A549 (cell line): Measurements from ENCODE around the gene PDS5A.

ENCODE experiments used
- EHMT2 ChIP-seq: fragments of 200-600 bp; sonication (generic); IDR thresholded peaks from 2 replicates; pipeline ENCODE4 v1.6.1; 2016; ENCODE audit warnings: antibody characterized with exemption, low read depth, mild to moderate bottlenecking, moderate library complexity
- EP300 ChIP-seq, 2 experiments: fragments of >200 bp; sonication (Bioruptor Twin); formaldehyde crosslinking; IDR thresholded peaks; 2 replicates in 1 of 2; 3 replicates in 1 of 2; pipeline ENCODE4 v1.6.1; 2016 to 2017
- MYC ChIP-seq: IDR thresholded peaks from 2 replicates; pipeline ENCODE4 v1.6.1; 2012; ENCODE audit warnings: mild to moderate bottlenecking, inconsistent platforms, low read length, improper control_type of control experiment, borderline replicate concordance
- POLR2A ChIP-seq: IDR thresholded peaks from 2 replicates; pipeline ENCODE4 v1.6.1; 2012; ENCODE audit warnings: mild to moderate bottlenecking, low read length
- POLR2AphosphoS2 ChIP-seq: conservative IDR thresholded peaks from 2 replicates; pipeline ENCODE4 v1.6.1; 2012; ENCODE audit warnings: low read length, improper control_type of control experiment, inconsistent platforms
- RAD21 ChIP-seq, 2 experiments: fragments of >200 bp in 1 of 2; sonication (Bioruptor Twin) in 1 of 2; formaldehyde crosslinking in 1 of 2; IDR thresholded peaks in 1 of 2; conservative IDR thresholded peaks in 1 of 2; 2 replicates in 1 of 2; 3 replicates in 1 of 2; pipeline ENCODE4 v1.6.1; 2012 to 2018; ENCODE audit warnings: inconsistent platforms in 1 of 2
- RNF2 ChIP-seq: fragments of 200-600 bp; sonication (generic); IDR thresholded peaks from 2 replicates; pipeline ENCODE4 v1.6.1; 2016; ENCODE audit warnings: low read depth, mild to moderate bottlenecking, antibody characterized with exemption, moderate library complexity, borderline replicate concordance
- ZSCAN20 ChIP-seq: fragments of 250-450 bp; sonication (Bioruptor Pico); IDR thresholded peaks from 2 replicates; pipeline ENCODE4 v1.8.0; 2022; ENCODE audit warnings: mild to moderate bottlenecking, moderate library complexity
- TF ChIP-seq, protein P1 (sequence below): fragments of 200-600 bp; sonication (generic); IDR thresholded peaks from 2 replicates; pipeline ENCODE4 v1.6.1; 2016; ENCODE audit warnings: antibody characterized with exemption, mild to moderate bottlenecking, moderate library complexity
- TF ChIP-seq, protein P2 (sequence below): fragments of >200 bp; sonication (Bioruptor Twin); formaldehyde crosslinking; IDR thresholded peaks from 3 replicates; pipeline ENCODE4 v1.5.1; 2016

DNA sequence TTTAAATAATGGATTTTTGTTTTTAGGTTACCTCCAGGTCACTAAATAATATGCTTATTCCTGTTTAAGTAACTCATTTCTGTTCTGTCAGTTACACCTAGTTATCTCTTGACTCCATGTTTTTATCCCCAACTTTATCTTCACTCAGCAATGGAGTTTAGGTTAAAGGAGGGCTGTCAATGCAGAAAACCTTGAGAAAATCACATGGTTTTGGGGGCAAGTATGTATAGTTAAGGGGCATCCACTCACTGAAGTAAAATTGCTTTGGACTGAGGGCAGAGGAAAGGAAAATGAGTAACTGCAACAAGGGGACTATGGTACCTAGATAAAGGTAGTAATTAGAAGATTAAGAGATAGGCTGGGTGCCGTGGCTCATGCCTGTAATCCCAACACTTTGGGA is 192.6 kb downstream of the PDS5A start:
- TF ChIP-seq POLR2AphosphoS2, result no peak
- no peak for TF ChIP-seq POLR2A
- TF ChIP-seq RAD21 (conservative IDR thresholded peaks at IDR 0.05 in 1 of 2, IDR thresholded peaks at IDR 0.05 in 1 of 2), result no peak
- no peak for TF ChIP-seq MYC
- TF ChIP-seq, protein P1, sequence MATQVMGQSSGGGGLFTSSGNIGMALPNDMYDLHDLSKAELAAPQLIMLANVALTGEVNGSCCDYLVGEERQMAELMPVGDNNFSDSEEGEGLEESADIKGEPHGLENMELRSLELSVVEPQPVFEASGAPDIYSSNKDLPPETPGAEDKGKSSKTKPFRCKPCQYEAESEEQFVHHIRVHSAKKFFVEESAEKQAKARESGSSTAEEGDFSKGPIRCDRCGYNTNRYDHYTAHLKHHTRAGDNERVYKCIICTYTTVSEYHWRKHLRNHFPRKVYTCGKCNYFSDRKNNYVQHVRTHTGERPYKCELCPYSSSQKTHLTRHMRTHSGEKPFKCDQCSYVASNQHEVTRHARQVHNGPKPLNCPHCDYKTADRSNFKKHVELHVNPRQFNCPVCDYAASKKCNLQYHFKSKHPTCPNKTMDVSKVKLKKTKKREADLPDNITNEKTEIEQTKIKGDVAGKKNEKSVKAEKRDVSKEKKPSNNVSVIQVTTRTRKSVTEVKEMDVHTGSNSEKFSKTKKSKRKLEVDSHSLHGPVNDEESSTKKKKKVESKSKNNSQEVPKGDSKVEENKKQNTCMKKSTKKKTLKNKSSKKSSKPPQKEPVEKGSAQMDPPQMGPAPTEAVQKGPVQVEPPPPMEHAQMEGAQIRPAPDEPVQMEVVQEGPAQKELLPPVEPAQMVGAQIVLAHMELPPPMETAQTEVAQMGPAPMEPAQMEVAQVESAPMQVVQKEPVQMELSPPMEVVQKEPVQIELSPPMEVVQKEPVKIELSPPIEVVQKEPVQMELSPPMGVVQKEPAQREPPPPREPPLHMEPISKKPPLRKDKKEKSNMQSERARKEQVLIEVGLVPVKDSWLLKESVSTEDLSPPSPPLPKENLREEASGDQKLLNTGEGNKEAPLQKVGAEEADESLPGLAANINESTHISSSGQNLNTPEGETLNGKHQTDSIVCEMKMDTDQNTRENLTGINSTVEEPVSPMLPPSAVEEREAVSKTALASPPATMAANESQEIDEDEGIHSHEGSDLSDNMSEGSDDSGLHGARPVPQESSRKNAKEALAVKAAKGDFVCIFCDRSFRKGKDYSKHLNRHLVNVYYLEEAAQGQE, result no peak
- TF ChIP-seq, protein P2, sequence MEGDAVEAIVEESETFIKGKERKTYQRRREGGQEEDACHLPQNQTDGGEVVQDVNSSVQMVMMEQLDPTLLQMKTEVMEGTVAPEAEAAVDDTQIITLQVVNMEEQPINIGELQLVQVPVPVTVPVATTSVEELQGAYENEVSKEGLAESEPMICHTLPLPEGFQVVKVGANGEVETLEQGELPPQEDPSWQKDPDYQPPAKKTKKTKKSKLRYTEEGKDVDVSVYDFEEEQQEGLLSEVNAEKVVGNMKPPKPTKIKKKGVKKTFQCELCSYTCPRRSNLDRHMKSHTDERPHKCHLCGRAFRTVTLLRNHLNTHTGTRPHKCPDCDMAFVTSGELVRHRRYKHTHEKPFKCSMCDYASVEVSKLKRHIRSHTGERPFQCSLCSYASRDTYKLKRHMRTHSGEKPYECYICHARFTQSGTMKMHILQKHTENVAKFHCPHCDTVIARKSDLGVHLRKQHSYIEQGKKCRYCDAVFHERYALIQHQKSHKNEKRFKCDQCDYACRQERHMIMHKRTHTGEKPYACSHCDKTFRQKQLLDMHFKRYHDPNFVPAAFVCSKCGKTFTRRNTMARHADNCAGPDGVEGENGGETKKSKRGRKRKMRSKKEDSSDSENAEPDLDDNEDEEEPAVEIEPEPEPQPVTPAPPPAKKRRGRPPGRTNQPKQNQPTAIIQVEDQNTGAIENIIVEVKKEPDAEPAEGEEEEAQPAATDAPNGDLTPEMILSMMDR, result no peak
- TF ChIP-seq EHMT2, result no peak
- TF ChIP-seq EP300 (IDR thresholded peaks at IDR 0.05), result no peak
- TF ChIP-seq ZSCAN20, result no peak
- no peak for TF ChIP-seq RNF2
